ENCODE results near the gene SPDYC.
"Not testable (repeated sequence)": the region's sequence is repeated elsewhere in the genome, so short reads cannot be mapped to it uniquely, and the experiment has no call there.

Gene SPDYC

DNA sequence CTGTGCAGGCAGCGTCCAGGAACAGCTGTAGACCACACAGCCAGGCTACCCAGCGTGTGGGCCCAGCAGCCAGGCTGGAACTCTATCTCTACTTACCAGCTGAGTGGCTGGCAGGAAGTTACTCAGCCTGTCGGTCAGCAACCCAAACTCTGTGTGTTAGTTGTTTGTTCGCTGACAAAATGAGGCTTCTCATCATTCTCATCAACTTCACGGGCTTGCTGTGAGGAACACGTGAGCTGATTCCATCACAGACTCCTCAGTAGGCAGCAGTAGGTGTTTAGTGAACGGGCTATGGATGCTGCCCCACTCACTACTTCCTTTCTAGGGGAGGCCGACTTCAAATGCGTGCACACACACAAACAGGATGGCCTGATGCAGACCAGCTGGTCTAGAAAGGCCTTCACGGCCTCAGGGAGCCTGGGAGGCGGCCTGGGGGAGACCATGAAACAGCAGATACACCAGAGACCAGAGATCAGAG, 830 bp upstream of the SPDYC start:
- peak; percentile 9 for DNase-seq

DNA sequence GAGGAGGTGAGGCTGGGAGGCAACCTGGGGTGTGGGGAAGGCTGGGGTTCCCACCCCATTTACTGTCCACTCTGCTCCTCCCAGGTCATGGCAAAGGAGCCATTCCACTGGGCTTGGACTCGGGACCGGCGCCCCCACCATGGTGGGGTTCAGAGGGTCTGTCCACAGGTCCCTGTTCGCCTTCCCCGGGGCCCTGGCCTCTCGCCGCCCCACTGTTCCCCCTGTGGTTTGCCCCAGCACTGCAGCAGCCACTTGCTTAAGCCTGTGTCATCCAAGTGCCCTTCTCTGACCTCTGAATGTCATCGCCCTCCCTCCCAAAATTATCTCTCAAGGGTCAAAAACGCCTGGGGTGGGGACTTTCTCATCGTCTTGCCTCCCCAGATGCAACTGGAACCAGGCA, 2.6 kb downstream of the SPDYC start:
- no peak for DNase-seq

DNA sequence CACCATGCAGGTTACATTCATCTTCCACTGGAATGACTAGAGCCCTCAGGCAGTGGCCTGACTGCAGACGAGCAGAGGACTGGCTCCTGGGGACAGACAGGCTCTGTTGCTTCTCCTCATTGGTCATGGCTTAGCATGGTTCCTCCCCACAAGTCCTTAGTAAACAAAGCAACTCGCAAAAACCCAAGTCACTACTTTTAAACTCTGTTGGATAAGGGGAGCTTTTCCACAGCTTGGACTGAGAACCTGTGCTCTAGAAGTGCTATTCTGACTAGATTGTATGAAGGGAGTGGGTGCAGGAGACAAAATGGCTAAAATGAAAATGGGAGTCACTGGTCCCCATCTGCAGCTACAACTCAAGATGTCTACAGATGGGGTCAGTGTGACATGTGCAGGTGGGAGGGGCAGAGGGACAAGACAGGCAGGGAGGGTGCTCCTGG, 4.6 kb downstream of the SPDYC start:
- not testable (repeated sequence) for DNase-seq

DNA sequence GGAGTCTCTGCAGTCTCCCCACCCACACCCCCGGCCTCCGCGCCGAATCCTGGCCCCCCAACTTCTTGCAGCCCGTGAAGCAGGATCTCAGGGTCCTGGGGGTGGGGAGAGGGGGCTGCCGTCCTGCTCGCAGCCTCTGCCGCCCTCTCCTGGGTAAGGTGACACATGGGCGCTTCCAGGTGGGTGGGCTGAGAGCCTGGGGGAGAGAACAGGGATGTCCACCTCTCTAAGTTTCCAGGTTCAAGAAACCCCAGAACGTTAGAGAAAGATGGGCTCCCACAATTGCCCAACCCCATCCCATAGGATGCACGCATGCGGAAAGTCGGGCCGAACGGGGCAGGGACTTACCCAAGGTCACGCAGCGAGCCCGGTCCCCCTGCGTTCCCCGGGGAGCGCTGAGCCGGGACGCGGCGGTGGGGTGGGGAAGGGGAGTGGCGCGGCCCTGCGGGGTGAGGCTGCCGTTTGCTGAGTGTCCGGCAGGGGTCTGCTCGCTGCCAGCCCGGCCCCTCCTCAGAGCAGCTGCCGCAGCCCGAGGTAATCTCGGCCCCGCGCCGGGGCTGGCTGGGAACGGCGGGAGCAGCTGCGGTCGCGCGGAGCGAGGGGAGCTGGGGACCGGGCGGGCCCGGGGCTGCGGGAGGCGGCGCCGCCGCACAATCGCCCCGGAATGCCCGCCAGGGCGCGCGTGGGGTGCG, 11.0 kb downstream of the SPDYC start:
- peak; percentile 61 for DNase-seq

DNA sequence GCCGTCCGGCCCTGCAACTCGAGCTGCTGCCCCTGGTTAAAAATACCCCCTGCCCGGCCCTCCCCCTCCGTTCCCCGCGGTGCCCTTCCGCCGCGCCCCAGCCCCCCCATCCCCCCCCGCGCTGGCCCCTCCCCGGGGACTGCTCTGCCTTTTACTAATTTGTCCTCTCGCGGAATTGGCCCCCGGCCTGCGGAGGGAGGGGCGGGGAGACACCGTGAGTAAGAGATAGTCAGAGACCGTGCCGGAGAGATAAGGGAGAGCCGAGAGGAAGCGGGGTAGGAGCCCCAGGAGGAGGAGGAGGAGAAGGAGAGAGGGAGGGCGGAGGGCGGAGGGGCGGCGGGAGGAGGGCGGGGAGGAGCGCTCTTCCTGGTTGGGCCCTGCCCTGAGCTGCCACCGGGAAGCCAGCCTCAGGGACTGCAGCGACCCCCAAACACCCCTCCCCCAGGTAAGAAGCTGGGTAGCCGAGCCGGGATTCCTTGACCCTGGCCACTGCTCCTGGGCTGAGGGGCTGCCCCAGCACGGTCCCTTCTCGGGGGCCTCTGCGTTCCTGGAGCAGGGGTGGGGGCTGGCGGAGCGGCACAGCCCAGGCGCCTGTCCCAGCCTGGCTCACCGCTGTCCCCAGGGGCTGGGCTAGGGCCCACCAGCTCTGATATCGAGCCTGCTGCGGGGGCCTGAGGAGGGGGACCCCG, 11.7 kb downstream of the SPDYC start, which contains the start of gene CAPN1:
TSS of gene CAPN1 (plus strand) at position 360 of the 689 bp plus-strand sequence. CDS start 774 bp downstream, outside the sequence.
- peak; percentile 87 for DNase-seq

DNA sequence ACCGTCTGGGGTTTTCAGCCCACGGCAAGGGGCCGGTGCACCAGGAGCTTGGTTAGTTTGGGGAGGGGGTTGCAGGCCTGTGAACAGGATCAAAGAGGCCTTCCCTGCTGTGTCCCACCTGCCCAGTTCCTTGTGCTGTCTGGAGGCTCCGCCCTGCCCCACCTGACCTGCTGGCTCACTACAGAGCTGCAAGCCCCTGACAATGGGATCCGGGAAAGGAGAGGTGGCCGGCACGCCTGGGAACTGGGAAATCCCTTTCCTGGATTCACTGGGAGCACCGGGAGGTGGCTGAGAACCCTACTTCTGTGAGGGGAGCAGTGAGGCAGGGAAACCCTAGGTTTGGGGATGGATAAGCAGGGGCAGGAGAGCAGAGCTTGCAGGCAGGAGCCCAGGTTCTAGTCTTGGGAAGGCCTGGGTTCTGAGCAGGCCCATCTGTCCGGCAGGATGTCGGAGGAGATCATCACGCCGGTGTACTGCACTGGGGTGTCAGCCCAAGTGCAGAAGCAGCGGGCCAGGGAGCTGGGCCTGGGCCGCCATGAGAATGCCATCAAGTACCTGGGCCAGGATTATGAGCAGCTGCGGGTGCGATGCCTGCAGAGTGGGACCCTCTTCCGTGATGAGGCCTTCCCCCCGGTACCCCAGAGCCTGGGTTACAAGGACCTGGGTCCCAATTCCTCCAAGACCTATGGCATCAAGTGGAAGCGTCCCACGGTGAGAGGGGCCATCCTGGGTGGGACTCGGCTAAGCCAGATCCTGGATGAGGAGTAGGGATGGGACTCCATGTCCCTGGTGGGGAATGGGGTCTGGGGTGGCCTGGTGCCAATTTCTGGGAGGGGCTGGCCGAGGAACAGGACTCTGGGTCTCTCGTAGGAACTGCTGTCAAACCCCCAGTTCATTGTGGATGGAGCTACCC, 12.5 kb downstream of the SPDYC start:
- DNase-seq, result peak; percentile 16

DNA sequence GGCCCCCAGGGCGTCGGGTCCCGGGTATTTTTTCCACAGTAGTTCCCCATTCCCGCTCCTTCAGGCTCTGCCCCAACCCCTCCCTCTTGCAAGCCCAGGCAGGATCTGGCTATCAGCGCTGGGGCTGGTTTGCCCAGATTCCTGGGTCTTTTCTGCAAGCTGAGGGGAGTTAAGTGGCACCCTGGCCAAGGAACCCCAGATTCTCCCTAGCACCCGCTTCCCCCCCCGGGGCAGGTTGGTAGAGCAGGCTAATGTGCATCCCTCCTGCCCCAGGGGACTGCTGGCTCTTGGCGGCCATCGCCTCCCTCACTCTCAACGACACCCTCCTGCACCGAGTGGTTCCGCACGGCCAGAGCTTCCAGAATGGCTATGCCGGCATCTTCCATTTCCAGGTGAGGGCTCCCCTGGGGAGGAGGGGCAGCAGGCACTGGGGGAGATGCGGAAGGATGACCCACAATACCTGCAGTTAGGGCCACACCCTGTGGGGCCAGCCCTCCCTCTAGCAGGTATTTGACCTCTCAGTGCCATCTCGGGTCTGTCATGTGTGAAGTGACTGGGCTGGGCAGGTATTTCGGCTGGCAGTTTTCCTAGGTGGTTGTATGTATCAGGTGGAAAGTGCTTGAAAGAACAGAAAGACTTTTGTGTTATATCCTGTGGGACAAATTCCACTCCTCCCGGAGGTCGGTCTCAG, 13.3 kb downstream of the SPDYC start:
- no peak for DNase-seq

DNA sequence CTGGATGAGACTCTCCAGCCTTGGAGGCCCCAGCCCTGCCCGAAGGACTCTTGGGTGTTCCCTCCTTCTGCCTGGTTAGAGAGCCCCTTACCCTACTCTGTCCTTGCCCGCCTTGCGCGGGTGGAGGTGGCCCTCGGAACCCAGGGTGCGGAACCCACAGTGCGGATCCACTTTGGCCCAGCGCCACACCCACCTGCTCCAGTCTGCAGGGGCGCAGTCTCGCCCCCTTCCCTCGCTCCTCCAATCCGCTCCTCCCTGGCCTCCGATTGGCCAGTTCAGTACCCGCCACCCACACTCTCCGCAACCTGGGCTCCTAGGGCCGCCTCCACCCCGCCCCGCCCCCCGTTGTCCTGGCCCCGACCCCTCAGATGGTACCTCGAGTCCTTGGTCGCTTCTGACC, 14.1 kb downstream of the SPDYC start:
- DNase-seq, result no peak

DNA sequence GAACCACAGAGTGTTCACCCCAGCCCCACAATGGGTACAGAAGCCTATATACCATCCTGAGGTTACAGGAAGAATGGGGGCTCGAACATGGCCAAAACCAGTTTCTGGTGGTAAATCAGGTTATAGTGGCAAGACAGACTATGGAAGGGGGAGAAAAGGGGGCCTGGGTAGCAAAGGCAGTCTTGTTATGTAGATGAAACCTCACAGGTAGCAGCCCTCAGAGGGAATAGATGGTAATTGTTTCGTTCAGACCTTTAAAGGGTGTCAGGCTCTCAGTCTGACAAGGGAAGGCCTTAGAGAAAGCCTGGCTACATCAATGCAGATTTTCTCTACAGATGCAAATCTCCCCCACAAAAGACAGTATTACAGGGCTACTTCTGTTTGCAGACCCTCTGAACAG, 15.1 kb downstream of the SPDYC start:
- no peak for DNase-seq

DNA sequence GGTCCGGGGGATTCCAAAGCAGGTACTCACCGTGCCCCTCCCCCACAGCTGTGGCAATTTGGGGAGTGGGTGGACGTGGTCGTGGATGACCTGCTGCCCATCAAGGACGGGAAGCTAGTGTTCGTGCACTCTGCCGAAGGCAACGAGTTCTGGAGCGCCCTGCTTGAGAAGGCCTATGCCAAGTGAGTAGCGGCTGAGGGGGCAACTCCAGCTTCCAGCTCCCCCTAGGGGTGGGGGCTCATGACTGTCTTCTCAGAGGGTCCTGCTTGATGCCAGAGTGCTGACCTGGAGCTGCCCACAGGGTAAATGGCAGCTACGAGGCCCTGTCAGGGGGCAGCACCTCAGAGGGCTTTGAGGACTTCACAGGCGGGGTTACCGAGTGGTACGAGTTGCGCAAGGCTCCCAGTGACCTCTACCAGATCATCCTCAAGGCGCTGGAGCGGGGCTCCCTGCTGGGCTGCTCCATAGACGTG, 15.9 kb downstream of the SPDYC start:
- DNase-seq, result no peak

DNA sequence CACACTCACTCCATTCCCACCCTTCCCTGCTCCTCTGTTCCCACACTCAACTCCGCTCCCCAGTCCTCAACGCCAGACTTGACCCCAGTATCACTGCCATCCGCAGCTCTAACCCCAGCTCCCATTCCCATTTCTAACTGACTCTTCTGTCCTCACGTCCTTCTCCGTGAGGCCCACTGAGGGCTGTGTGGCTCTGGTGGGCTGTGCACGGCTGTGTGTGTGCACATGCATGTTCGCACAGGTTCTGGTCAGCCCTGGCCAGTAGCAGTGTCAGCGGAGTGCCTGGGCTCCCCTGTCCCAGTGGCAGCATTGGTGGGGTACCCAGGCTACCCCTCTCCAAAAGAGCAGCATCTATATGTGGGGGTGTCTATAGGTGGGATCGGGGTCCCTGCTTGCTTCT, 16.7 kb downstream of the SPDYC start:
- DNase-seq, result no peak

DNA sequence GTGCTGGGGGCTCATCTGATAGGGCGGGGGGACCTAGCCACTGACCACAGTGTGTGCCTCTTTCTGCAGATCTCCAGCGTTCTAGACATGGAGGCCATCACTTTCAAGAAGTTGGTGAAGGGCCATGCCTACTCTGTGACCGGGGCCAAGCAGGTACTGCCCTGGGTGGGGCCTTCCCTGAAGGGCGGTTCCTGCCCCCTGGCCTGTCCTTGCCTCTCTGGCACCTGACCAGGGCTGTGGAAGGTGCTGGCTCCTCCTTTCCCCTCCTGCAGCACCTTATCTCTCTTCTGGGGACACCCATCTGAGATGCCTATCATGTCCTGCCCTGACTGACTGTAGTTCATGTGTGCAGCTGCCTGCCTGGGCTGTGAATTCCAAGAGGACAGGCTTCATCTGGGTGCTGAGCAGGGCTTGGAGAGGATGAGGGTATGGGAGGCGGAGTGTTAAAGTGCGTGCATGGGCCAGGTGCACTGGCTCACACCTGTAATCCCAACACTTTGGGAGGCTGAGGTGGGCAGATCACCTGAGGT, 17.2 kb downstream of the SPDYC start:
- no peak for DNase-seq

DNA sequence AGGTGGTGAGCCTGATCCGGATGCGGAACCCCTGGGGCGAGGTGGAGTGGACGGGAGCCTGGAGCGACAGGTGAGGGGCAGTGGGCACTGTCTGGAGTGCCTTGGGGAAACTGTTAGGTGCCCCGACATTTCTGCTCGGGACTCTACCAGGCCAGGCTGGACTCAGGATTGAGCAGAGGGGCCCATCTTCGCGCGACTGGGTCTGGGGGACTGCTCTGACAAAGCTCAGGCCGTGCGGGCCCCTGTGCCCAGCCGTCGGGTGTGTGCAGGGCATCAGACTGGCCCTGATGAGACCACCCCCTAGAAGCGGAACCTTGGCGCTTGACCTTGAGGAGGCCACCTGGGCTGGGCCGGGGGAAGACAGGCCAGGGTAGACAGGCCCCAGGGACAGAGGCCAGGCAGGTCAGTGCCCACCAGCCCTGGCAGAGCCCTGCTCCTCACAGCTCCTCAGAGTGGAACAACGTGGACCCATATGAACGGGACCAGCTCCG, 18.0 kb downstream of the SPDYC start:
- no peak for DNase-seq

DNA sequence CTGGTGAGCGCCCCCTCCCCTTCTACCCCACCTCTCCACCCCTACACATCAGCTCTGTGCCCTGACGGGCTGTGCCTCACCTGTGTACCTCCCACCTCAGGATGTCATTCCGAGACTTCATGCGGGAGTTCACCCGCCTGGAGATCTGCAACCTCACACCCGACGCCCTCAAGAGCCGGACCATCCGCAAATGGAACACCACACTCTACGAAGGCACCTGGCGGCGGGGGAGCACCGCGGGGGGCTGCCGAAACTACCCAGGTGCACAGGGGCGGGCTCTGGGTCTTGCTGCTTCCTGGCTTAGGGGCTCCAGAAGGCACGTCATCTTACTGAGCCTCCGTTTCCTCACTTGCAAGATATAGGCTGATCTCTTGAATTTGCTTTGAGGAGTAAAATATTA, 18.5 kb downstream of the SPDYC start:
- no peak for DNase-seq

DNA sequence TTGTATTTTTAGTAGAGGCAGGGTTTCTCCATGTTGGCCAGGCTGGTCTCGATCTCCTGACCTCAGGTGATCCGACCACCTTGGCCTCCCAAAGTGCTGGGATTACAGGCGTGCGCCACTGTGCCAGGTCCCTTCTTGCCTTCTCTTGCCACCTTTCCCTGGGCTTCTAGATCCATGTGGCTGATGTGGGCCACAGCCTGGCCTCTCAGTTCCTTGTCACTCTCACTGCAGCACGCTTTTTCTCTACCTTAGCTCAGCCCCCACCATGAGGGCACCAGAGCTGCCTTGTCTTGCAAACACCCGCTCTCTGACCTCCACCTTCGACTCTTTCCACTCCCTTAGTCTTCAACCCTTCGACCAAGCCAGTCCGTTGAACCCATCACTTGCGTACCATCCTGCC, 19.2 kb downstream of the SPDYC start:
- DNase-seq, result no peak

DNA sequence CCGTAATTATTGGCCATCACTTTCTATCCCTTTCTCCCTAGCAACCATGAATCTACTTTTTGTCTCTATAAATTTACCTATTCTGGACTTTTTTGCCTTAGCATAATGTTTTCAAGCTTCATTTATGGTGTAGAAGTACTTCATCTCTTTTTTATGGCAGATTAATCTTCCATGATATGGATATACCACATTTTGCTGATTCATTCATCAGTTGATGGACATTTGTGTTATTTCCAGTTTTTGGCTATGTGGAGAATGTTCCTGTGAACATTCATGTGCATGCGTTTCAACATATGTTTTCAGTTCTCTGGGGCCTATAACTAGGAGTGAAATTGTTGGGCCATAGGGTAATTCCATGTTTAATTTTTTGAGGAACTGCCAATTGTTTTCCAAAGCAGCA, 24.5 kb downstream of the SPDYC start:
- no peak for DNase-seq

DNA sequence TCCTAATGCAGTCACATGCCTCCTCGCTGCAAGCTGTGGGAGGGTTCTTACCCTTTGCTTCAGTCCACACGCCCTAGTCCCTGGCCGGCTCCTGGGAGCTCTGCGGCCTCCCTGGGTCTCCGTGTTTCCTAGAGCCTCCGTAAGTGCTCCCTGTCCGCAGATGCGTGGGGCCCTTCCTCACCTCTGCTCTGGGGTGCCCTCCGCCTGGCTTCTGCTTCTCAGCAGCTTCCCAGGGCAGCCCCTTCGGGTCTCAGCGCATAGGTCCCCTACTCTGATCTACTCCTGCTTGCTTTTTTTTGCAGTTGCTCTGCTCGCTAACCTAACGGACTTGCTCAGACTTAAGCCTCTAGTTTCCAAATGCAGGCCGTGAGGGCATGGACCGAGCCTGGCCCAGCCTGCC, 34.1 kb downstream of the SPDYC start:
- no peak for DNase-seq

DNA sequence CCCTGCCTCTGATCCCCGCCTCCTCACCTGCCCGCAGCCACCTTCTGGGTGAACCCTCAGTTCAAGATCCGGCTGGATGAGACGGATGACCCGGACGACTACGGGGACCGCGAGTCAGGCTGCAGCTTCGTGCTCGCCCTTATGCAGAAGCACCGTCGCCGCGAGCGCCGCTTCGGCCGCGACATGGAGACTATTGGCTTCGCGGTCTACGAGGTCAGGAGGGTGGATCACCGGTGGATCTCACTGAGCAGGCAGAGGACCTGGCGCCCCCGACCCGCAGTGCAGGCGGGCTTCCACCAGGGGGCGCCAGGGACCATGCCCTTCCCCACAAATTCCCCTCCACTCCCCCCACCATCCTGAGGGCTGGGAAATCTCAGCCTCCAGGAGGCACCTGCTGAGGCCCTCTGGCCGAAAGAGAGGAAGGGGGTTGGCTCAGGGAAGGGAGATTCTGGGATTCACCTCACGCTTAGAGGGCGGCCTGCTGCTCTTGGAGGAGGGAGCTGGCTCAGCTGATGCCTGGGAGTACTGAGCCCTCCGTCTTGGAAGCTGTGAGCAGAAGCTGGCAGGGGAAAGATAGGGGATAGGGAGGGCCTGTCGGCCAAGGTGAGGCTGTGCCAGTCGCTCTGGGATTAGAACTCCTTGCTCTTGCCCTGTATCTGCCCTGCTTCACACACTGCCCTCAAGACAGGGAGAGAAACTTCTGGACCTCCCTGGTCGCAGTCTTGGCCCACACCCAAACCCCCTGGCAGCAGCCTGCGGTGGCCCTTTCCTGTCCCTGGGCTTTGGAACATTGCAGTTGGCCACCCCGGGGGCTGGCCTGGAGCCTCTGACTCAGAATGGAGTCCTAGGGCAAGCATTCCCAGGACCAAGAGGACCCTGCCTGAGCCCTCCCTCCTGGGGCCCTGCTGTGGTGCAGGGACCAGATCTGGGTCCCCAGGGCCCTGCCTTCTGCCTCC, 34.9 kb downstream of the SPDYC start:
- peak; percentile 6 for DNase-seq

DNA sequence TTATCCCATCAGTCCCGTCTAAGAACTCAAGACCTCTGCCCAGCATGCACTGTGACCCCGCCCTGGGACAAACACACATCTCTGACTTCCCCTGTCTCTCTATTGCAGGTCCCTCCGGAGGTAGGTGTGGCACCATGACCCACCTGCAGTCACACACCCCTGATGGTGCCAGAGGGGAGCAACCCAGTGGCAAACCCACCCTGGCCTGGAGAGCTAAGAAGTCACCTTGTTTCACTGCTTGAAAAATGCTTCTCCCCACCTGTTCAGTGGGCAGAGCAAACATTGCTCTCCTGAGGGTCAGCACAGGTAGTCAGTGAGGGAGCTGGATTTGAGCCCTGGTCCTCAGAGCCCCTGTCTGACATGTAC, 35.6 kb downstream of the SPDYC start:
- DNase-seq, result no peak

DNA sequence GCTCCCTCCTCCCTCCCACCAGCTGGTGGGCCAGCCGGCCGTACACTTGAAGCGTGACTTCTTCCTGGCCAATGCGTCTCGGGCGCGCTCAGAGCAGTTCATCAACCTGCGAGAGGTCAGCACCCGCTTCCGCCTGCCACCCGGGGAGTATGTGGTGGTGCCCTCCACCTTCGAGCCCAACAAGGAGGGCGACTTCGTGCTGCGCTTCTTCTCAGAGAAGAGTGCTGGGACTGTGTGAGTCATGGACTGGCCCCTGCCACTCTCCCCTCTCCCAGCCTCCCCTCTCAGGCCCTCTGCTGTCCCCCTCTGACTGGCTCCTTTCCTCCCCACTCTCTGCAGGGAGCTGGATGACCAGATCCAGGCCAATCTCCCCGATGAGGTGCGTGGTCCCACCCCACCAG, 36.4 kb downstream of the SPDYC start:
- no peak for DNase-seq

DNA sequence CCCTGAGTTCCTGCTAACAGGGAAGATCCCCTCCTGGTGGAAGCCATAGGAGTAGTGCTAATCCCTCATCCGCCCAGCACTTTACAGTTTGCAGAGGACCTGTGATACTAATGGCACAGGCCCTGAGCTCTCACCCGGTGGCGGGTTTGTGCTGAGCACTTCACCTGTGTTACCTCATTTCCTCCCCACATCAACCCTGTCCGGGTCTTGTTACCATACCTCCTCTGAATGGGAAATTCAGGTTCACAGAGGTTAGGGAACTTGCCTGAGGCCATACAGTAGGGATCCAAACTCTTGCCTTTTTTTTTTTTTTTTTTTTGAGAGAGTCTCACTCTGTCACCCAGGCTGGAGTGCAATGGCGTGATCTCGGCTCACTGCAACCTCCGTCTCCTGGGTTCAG, 36.9 kb downstream of the SPDYC start:
- DNase-seq, result no peak
